CD4-positive, alpha-beta T cell treated with Interleukin-1 beta for 1 hour (primary cell): ENCODE data around the gene STAT4.
A peak's percentile ranks its signal among the peaks of the same experiment; 100 is the strongest.

Source experiments
- DNase-seq, 2 donors: peaks; one replicate each; pipeline ENCODE4 v3.0.0-alpha.2; 2020 to 2022

The STAT4 gene

GRCh38 chr2:191081411-191082155 lies 69.2 kb downstream of the STAT4 start:
- DNase-seq: no peak

GRCh38 chr2:191078165-191078867 lies 72.5 kb downstream of the STAT4 start:
- DNase-seq: no peak

- no peak for DNase-seq
These were observed 80.5 kb downstream of the STAT4 start for GRCh38 chr2:191070276-191070675.

GRCh38 chr2:191069606-191070005 lies 81.2 kb downstream of the STAT4 start:
- DNase-seq: no peak

- no peak for DNase-seq
These were observed 83.9 kb downstream of the STAT4 start for GRCh38 chr2:191066919-191067233.

GRCh38 chr2:191066197-191066918 lies 84.4 kb downstream of the STAT4 start:
- DNase-seq: peak in 1 of 2 donors; percentile 22

GRCh38 chr2:191065785-191066184 lies 85.0 kb downstream of the STAT4 start:
- DNase-seq: no peak

GRCh38 chr2:191064590-191064989 lies 86.2 kb downstream of the STAT4 start:
- DNase-seq: peak; percentile 40 to 53

- DNase-seq: no peak
These were observed 87.2 kb downstream of the STAT4 start for GRCh38 chr2:191063584-191063983.

- DNase-seq: peak in 1 of 2 donors; percentile 45
These were observed 89.3 kb downstream of the STAT4 start for GRCh38 chr2:191061381-191061980.

- DNase-seq: no peak
These were observed 91.5 kb downstream of the STAT4 start for GRCh38 chr2:191059308-191059707.

GRCh38 chr2:191056228-191056627 lies 94.6 kb downstream of the STAT4 start:
- peak in 1 of 2 donors; percentile 36 for DNase-seq

GRCh38 chr2:191053256-191053655 lies 97.5 kb downstream of the STAT4 start:
- DNase-seq: no peak

GRCh38 chr2:191051825-191052778 lies 98.7 kb downstream of the STAT4 start:
- peak in 1 of 2 donors; percentile 75 for DNase-seq

GRCh38 chr2:191051177-191051576 lies 99.6 kb downstream of the STAT4 start:
- DNase-seq: no peak

- no peak for DNase-seq
These were observed 100.2 kb downstream of the STAT4 start for GRCh38 chr2:191050640-191050987.

- DNase-seq: no peak
These were observed 100.8 kb downstream of the STAT4 start for GRCh38 chr2:191049728-191050639.

- no peak for DNase-seq
These were observed 102.7 kb downstream of the STAT4 start for GRCh38 chr2:191048073-191048472.

- DNase-seq: no peak
These were observed 105.7 kb downstream of the STAT4 start for GRCh38 chr2:191045141-191045540.

GRCh38 chr2:191043438-191043837 lies 107.4 kb downstream of the STAT4 start:
- no peak for DNase-seq
